Endothelial cell of umbilical vein (primary cell): ENCODE measurements around the gene PPFIA3. TPM values are rescaled to one million over a fixed set of nuclear protein-coding genes. Genes with fewer than 3 reads are reported as not detected.

Source experiments
- BruUV-seq: library from RNA; stranded (reverse); fragments of 400-500 nt; replicated peaks from 2 replicates; lab custom pipeline; 2021; lab: Mats Ljungman, UMichigan
- CTCF ChIA-PET: fragments of 300-600, 350-600 bp; sonication (Branson Sonifier 250); formaldehyde crosslinking; loops from one replicate; lab custom pipeline; 2021; ENCODE audit warnings: antibody characterized with exemption, inconsistent platforms; lab: Charles Lee
- POLR2A ChIA-PET: fragments of 300-600, 350-600 bp; sonication (Branson Sonifier 250); formaldehyde crosslinking; loops from one replicate; lab custom pipeline; 2021; ENCODE audit warnings: antibody characterized with exemption, inconsistent platforms; lab: Charles Lee
- DNase-seq: peaks from one replicate; pipeline ENCODE4 v3.0.0-alpha.2; 2011; ENCODE audit warnings: low read depth, low spot score
- FAIRE-seq: peaks from 2 replicates; lab custom pipeline; 2011; peaks lifted over from hg19 to GRCh38; lab: Jason Lieb, UNC
- H2AFZ ChIP-seq: 2 replicates; pipeline ENCODE4 v1.6.0; 2012; ENCODE audit warnings: low read depth, low read length, control low read depth, inconsistent platforms
- H3K27ac ChIP-seq: 2 replicates; pipeline ENCODE4 v1.5.1; 2011; ENCODE audit warnings: low read depth, mild to moderate bottlenecking, control low read depth, low read length, moderate library complexity; ENCODE audit not compliant: insufficient read depth
- H3K27me3 ChIP-seq, 2 experiments: 2 replicates each; pipeline versions ENCODE4 v1.6.0 to v1.6.1; 2011; ENCODE audit warnings: low read length in 2 of 2, mixed read lengths in 1 of 2; ENCODE audit not compliant: control insufficient read depth in 2 of 2, insufficient read depth in 2 of 2
- H3K36me3 ChIP-seq, 2 experiments: 2 replicates in 1 of 2; 3 replicates in 1 of 2; pipeline ENCODE4 v1.5.1; 2011; ENCODE audit warnings: low read length in 2 of 2, mild to moderate bottlenecking in 1 of 2, moderate library complexity in 1 of 2; ENCODE audit not compliant: control insufficient read depth in 2 of 2, insufficient read depth in 2 of 2; ENCODE audit errors: extremely low read depth in 1 of 2
- H3K4me1 ChIP-seq: 3 replicates; pipeline ENCODE4 v1.5.1; 2011; ENCODE audit warnings: mild to moderate bottlenecking, low read length; ENCODE audit not compliant: control insufficient read depth, insufficient read depth; ENCODE audit errors: extremely low read depth
- H3K4me2 ChIP-seq: 2 replicates; pipeline ENCODE4 v1.6.1; 2011; ENCODE audit warnings: low read length, control low read depth, mixed read lengths; ENCODE audit not compliant: insufficient read depth
- H3K4me3 ChIP-seq, 3 experiments: fragments of 200-600 bp in 1 of 3; sonication (generic), shearing (Covaris generic) in 1 of 3; replicated peaks in 1 of 3; 2 replicates each; pipeline ENCODE4 v1.5.1; 2011 to 2016; ENCODE audit warnings: control low read depth in 3 of 3, low read length in 3 of 3, mild to moderate bottlenecking in 2 of 3, inconsistent platforms in 1 of 3, low read depth in 1 of 3, moderate library complexity in 1 of 3; ENCODE audit not compliant: insufficient read depth in 1 of 3
- H3K79me2 ChIP-seq: 2 replicates; pipeline ENCODE4 v1.6.0; 2012; ENCODE audit warnings: low read length, inconsistent platforms; ENCODE audit not compliant: control insufficient read depth, insufficient read depth
- H3K9ac ChIP-seq: replicated peaks from 2 replicates; pipeline ENCODE3; 2011; ENCODE audit warnings: low read length, control low read depth; ENCODE audit not compliant: insufficient read depth; ENCODE audit errors: extremely low read depth
- H3K9me1 ChIP-seq: replicated peaks from 3 replicates; pipeline ENCODE4 v1.6.0; 2011; ENCODE audit warnings: mild to moderate bottlenecking, low read length; ENCODE audit not compliant: control insufficient read depth, insufficient read depth; ENCODE audit errors: extremely low read depth
- H3K9me3 ChIP-seq: replicated peaks from 2 replicates; pipeline ENCODE4 v1.5.1; 2012; ENCODE audit warnings: low read length, inconsistent platforms; ENCODE audit not compliant: control insufficient read depth, insufficient read depth
- H4K20me1 ChIP-seq: replicated peaks from 2 replicates; pipeline ENCODE3; 2011; ENCODE audit warnings: mild to moderate bottlenecking, low read length; ENCODE audit not compliant: control insufficient read depth, insufficient read depth; ENCODE audit errors: extremely low read depth
- CTCF ChIP-seq, 2 donors: IDR thresholded peaks; 1 replicate in 1 of 2; 2 replicates in 1 of 2; pipeline ENCODE4 v1.5.1; 2011; ENCODE audit warnings: low read length in 2 of 2, mild to moderate bottlenecking in 2 of 2, moderate library complexity in 2 of 2, control low read depth in 1 of 2, inconsistent platforms in 1 of 2, low read depth in 1 of 2; ENCODE audit not compliant: insufficient read depth in 1 of 2; ENCODE audit errors: extremely low read depth in 1 of 2
- EZH2 ChIP-seq: IDR thresholded peaks from 2 replicates; pipeline ENCODE4 v1.6.1; 2012; ENCODE audit warnings: borderline replicate concordance, low read depth, mild to moderate bottlenecking, moderate library complexity, low read length, inconsistent platforms; ENCODE audit not compliant: severe bottlenecking
- FOS ChIP-seq: IDR thresholded peaks from 2 replicates; pipeline ENCODE4 v1.6.1; 2011; ENCODE audit warnings: mild to moderate bottlenecking, low read length, moderate library complexity, borderline replicate concordance; ENCODE audit not compliant: insufficient read depth
- GATA2 ChIP-seq: IDR thresholded peaks from 2 replicates; pipeline ENCODE4 v1.7.0; 2011; ENCODE audit warnings: low read depth, mild to moderate bottlenecking, moderate library complexity, mixed read lengths, low read length; ENCODE audit not compliant: insufficient read length, insufficient read depth
- JUN ChIP-seq: IDR thresholded peaks from 2 replicates; pipeline ENCODE4 v1.6.1; 2011; ENCODE audit warnings: borderline replicate concordance, low read depth; ENCODE audit not compliant: insufficient read length, insufficient read depth
- MAX ChIP-seq: IDR thresholded peaks from 2 replicates; pipeline ENCODE4 v1.6.1; 2011; ENCODE audit not compliant: insufficient read depth, insufficient read length
- MYC ChIP-seq: IDR thresholded peaks from one replicate; pipeline ENCODE4 v1.6.1; 2011; ENCODE audit warnings: mild to moderate bottlenecking, low read depth, low read length
- POLR2A ChIP-seq: IDR thresholded peaks from 2 replicates; pipeline ENCODE4 v1.6.1; 2012; ENCODE audit warnings: low read depth, mild to moderate bottlenecking, control low read depth, low read length
- POLR2AphosphoS5 ChIP-seq: IDR thresholded peaks from 2 replicates; pipeline ENCODE4 v1.6.1; 2012; ENCODE audit warnings: low read depth, mild to moderate bottlenecking, control low read depth, low read length, moderate library complexity; ENCODE audit not compliant: insufficient read depth
- dilution Hi-C: fragments of 300-500 bp; cut with MboI; formaldehyde crosslinking; loops from one replicate; pipeline ENCODE4 v1.15.0; 2019; ENCODE audit warnings: low sequenced_read_pairs; ENCODE audit not compliant: extremely low pct_ligation_motif_present
- intact Hi-C: fragments of 100-400 bp; cut with micrococcal nuclease; formaldehyde crosslinking; loops from one replicate; pipeline ENCODE4 v1.10.0; 2022
- polyA plus RNA-seq, 4 experiments: library from polyadenylated mRNA; depleted of rRNA in 3 of 4; stranded (reverse) in 3 of 4; unstranded in 1 of 4; fragments of >200 nt; gene quantifications; 2 replicates each; pipeline versions ENCODE4 v1.2.1 to v1.2.3, GENCODE V29; 2011 to 2012; ENCODE audit warnings: missing spikeins in 1 of 4
- small RNA-seq: library from RNA; depleted of rRNA; stranded (forward); fragments of <200 nt; gene quantifications from one replicate; pipeline ENCODE3, GENCODE V24; 2012; ENCODE audit warnings: low replicate concordance, low read depth; ENCODE audit not compliant: insufficient read depth, insufficient read length
- total RNA-seq: library from RNA; stranded (reverse); gene quantifications from 2 replicates; pipeline ENCODE4 v1.2.3, GENCODE V29; 2021

Gene PPFIA3
- total and polyA plus RNA-seq, 2 donors (not counting 3 experiments of a cell fraction or from before 2014, with no cell fraction given): 1.3 to 2.0 TPM

- dilution Hi-C loops: no loop called here
Observed at GRCh38 chr19:49200238-49200862, 81.0 kb downstream of the PPFIA3 start.

More at GRCh38 chr19:49200238-49200862, 81.0 kb downstream of the PPFIA3 start:
- no peaks in the 10 kb centered on the region for H3K9me3 ChIP-seq
- BruUV-seq: no TSS peak
- no peaks in the 10 kb centered on the region for H3K79me2 ChIP-seq
- peaks cover 0 to 11% of the 10 kb centered on the region in 2 experiments for H3K36me3 ChIP-seq
- CTCF ChIA-PET: interaction anchor here (2.0 to 4.8 kb wide), 3 partner anchors 8 to 104 kb away, joined by 37 to 164 read pairs (median 71); no protein-coding TSS in a partner anchor
- DNase-seq: no peak
- H3K9me1 ChIP-seq: no peaks in the 10 kb centered on the region
- intact Hi-C loops: no loop called here
- no peaks in the 10 kb centered on the region for H3K27me3 ChIP-seq
- H3K27ac ChIP-seq: no peak overlapping the region
- no peak overlapping the region for H3K4me2 ChIP-seq
- H3K4me3 ChIP-seq: no peak overlapping the region
- POLR2A ChIA-PET: no interaction called here
- TF ChIP-seq POLR2A: no peak
- no peak for TF ChIP-seq JUN
- no peak for TF ChIP-seq CTCF (IDR thresholded peaks at IDR 0.05; ENCODE audit: extremely low read depth in 1 of 2, insufficient read depth in 1 of 2, low read depth in 1 of 2, low read length in 2 of 2)
- TF ChIP-seq MYC: no peak
- no peak for TF ChIP-seq EZH2
- TF ChIP-seq MAX: no peak
- TF ChIP-seq GATA2: no peak
- TF ChIP-seq FOS: no peak
- TF ChIP-seq POLR2AphosphoS5: no peak
- H2AFZ ChIP-seq: no peak overlapping the region
- H3K9ac ChIP-seq: no peak overlapping the region
- no peaks in the 10 kb centered on the region for H4K20me1 ChIP-seq
- no peak for FAIRE-seq
- H3K4me1 ChIP-seq: peaks cover 9% of the 10 kb centered on the region

Small RNAs within 50 kb of the gene (small RNA-seq; reads per million reads assigned to genes)
- gene RN7SL708P: not detected

Other genes starting within 250 kb of the PPFIA3 start
- 67.4 and 73.4 TPM in 2 replicates for gene PPP1R15A, start 247.1 kb upstream of the PPFIA3 start, total RNA-seq
- gene PPP1R15A, start 247.1 kb upstream of the PPFIA3 start, polyA plus RNA-seq: 34.3 and 42.3 TPM in 2 replicates
- gene TULP2, start 220.8 kb upstream of the PPFIA3 start, total RNA-seq: not detected in 2 replicates
- 0.08 and 0.18 TPM in 2 replicates for gene TULP2, start 220.8 kb upstream of the PPFIA3 start, polyA plus RNA-seq
- gene NUCB1, start 219.2 kb upstream of the PPFIA3 start, total RNA-seq: 190 and 194 TPM in 2 replicates
- gene NUCB1, start 219.2 kb upstream of the PPFIA3 start, polyA plus RNA-seq: 231 and 237 TPM in 2 replicates
- not detected in 2 replicates for gene DHDH, start 185.8 kb upstream of the PPFIA3 start, total RNA-seq
- not detected in 2 replicates for gene DHDH, start 185.8 kb upstream of the PPFIA3 start, polyA plus RNA-seq
- 267 and 295 TPM in 2 replicates for gene BAX, start 164.7 kb upstream of the PPFIA3 start, total RNA-seq
- 283 and 359 TPM in 2 replicates for gene BAX, start 164.7 kb upstream of the PPFIA3 start, polyA plus RNA-seq
- gene FTL, start 154.2 kb upstream of the PPFIA3 start, total RNA-seq: 1,636 and 1,937 TPM in 2 replicates
- 2,748 and 3,914 TPM in 2 replicates for gene FTL, start 154.2 kb upstream of the PPFIA3 start, polyA plus RNA-seq
- gene GYS1, start 126.2 kb upstream of the PPFIA3 start, total RNA-seq: 53.9 and 58.9 TPM in 2 replicates
- 39.0 and 41.7 TPM in 2 replicates for gene GYS1, start 126.2 kb upstream of the PPFIA3 start, polyA plus RNA-seq
- 110 and 115 TPM in 2 replicates for gene RUVBL2, start 125.7 kb upstream of the PPFIA3 start, total RNA-seq
- 185 and 200 TPM in 2 replicates for gene RUVBL2, start 125.7 kb upstream of the PPFIA3 start, polyA plus RNA-seq
- not detected in 2 replicates for gene LHB, start 102.5 kb upstream of the PPFIA3 start, total RNA-seq
- 1.3 and 1.4 TPM in 2 replicates for gene LHB, start 102.5 kb upstream of the PPFIA3 start, polyA plus RNA-seq
- gene CGB3, start 95.2 kb upstream of the PPFIA3 start, total RNA-seq: not detected in 2 replicates
- gene CGB3, start 95.2 kb upstream of the PPFIA3 start, polyA plus RNA-seq: not detected in 2 replicates
- not detected in 2 replicates for gene CGB2, start 87.7 kb upstream of the PPFIA3 start, total RNA-seq
- not detected in 2 replicates for gene CGB2, start 87.7 kb upstream of the PPFIA3 start, polyA plus RNA-seq
- not detected in 2 replicates for gene CGB1, start 82.6 kb upstream of the PPFIA3 start, total RNA-seq
- not detected in 2 replicates for gene CGB1, start 82.6 kb upstream of the PPFIA3 start, polyA plus RNA-seq
- not detected in 2 replicates for gene CGB5, start 75.7 kb upstream of the PPFIA3 start, total RNA-seq
- gene CGB5, start 75.7 kb upstream of the PPFIA3 start, polyA plus RNA-seq: not detected in 2 replicates
- not detected in 2 replicates for gene CGB8, start 70.4 kb upstream of the PPFIA3 start, total RNA-seq
- not detected in 2 replicates for gene CGB8, start 70.4 kb upstream of the PPFIA3 start, polyA plus RNA-seq
- 0.42 TPM in 1 of 2 replicates, not detected in the other for gene CGB7, start 61.8 kb upstream of the PPFIA3 start, total RNA-seq
- 0.41 and 0.62 TPM in 2 replicates for gene CGB7, start 61.8 kb upstream of the PPFIA3 start, polyA plus RNA-seq
- gene NTF4, start 54.7 kb upstream of the PPFIA3 start, total RNA-seq: not detected in 2 replicates
- gene NTF4, start 54.7 kb upstream of the PPFIA3 start, polyA plus RNA-seq: not detected in 2 replicates
- not detected in 2 replicates for gene KCNA7, start 46.8 kb upstream of the PPFIA3 start, total RNA-seq
- not detected in 2 replicates for gene KCNA7, start 46.8 kb upstream of the PPFIA3 start, polyA plus RNA-seq
- 215 and 228 TPM in 2 replicates for gene SNRNP70, start 34.1 kb upstream of the PPFIA3 start, total RNA-seq
- 300 and 317 TPM in 2 replicates for gene SNRNP70, start 34.1 kb upstream of the PPFIA3 start, polyA plus RNA-seq
- gene LIN7B, start 5.2 kb upstream of the PPFIA3 start, total RNA-seq: 4.2 and 4.5 TPM in 2 replicates
- gene LIN7B, start 5.2 kb upstream of the PPFIA3 start, polyA plus RNA-seq: 2.2 and 4.4 TPM in 2 replicates
- gene C19orf73, start 401 bp upstream of the PPFIA3 start, total RNA-seq: 1.5 TPM in 1 of 2 replicates, not detected in the other
- 1.8 and 2.5 TPM in 2 replicates for gene C19orf73, start 401 bp upstream of the PPFIA3 start, polyA plus RNA-seq
- not detected in 2 replicates for gene HRC, start 35.9 kb downstream of the PPFIA3 start, total RNA-seq
- not detected in 2 replicates for gene HRC, start 35.9 kb downstream of the PPFIA3 start, polyA plus RNA-seq
- gene TRPM4, start 38.2 kb downstream of the PPFIA3 start, total RNA-seq: 38.9 and 40.6 TPM in 2 replicates
- 17.6 and 23.7 TPM in 2 replicates for gene TRPM4, start 38.2 kb downstream of the PPFIA3 start, polyA plus RNA-seq
- 1.6 and 3.6 TPM in 2 replicates for gene SLC6A16, start 205.6 kb downstream of the PPFIA3 start, total RNA-seq
- gene SLC6A16, start 205.6 kb downstream of the PPFIA3 start, polyA plus RNA-seq: 0.72 and 1.1 TPM in 2 replicates
- not detected in 2 replicates for gene CD37, start 215.9 kb downstream of the PPFIA3 start, total RNA-seq
- gene CD37, start 215.9 kb downstream of the PPFIA3 start, polyA plus RNA-seq: not detected in 2 replicates
- 89.4 and 93.3 TPM in 2 replicates for gene TEAD2, start 242.9 kb downstream of the PPFIA3 start, total RNA-seq
- 60.3 and 60.9 TPM in 2 replicates for gene TEAD2, start 242.9 kb downstream of the PPFIA3 start, polyA plus RNA-seq
- gene DKKL1, start 244.3 kb downstream of the PPFIA3 start, total RNA-seq: not detected in 2 replicates
- gene DKKL1, start 244.3 kb downstream of the PPFIA3 start, polyA plus RNA-seq: 0.21 and 0.35 TPM in 2 replicates